GM12875 (cell line): ENCODE data around the gene SUN1.

Experiments used
- H3K4me3 ChIP-seq: one replicate; pipeline ENCODE4 v1.5.1; 2011; ENCODE audit warnings: low read depth, low read length, control low read depth
- CTCF ChIP-seq: IDR thresholded peaks from 2 replicates; pipeline ENCODE4 v1.5.1; 2011; ENCODE audit warnings: low read depth, mild to moderate bottlenecking, control low read depth, inconsistent platforms, low read length, moderate library complexity, borderline replicate concordance; ENCODE audit not compliant: insufficient read depth

Gene SUN1

GRCh38 chr7:880450-880849 is 48.2 kb downstream of the SUN1 start:
- TF ChIP-seq CTCF, result no peak
- no peak overlapping the region for H3K4me3 ChIP-seq

GRCh38 chr7:881441-882234 is 49.4 kb downstream of the SUN1 start:
- TF ChIP-seq CTCF, result no peak
- no peak overlapping the region for H3K4me3 ChIP-seq

GRCh38 chr7:882336-883035 is 50.2 kb downstream of the SUN1 start:
- no peak for TF ChIP-seq CTCF
- H3K4me3 ChIP-seq, result no peak overlapping the region

GRCh38 chr7:883055-884021 is 51.1 kb downstream of the SUN1 start:
- H3K4me3 ChIP-seq, result no peak overlapping the region
- no peak for TF ChIP-seq CTCF

GRCh38 chr7:884191-885003 is 52.1 kb downstream of the SUN1 start:
- TF ChIP-seq CTCF, result no peak
- no peak overlapping the region for H3K4me3 ChIP-seq

GRCh38 chr7:885261-885892 is 53.1 kb downstream of the SUN1 start:
- no peak for TF ChIP-seq CTCF
- no peak overlapping the region for H3K4me3 ChIP-seq
